GM19023 (cell line): ENCODE measurements around the gene ERI3.

ENCODE experiments used
- ATAC-seq: cut with Tn5 transposase; IDR thresholded peaks from one replicate; pipeline ENCODE4 v1.9.1; 2021; ENCODE audit warnings: mild to moderate bottlenecking, moderate library complexity; ENCODE audit not compliant: unreplicated experiment

Gene ERI3

GRCh38 chr1:44263568-44264450, 91.2 kb downstream of the ERI3 start:
- no peak for ATAC-seq

- no peak for ATAC-seq
Measured at GRCh38 chr1:44262816-44263567, 92.1 kb downstream of the ERI3 start.

- ATAC-seq = no peak
Measured at GRCh38 chr1:44262414-44262813, 92.6 kb downstream of the ERI3 start.

- no peak for ATAC-seq
Measured at GRCh38 chr1:44261962-44262361, 93.1 kb downstream of the ERI3 start.

- ATAC-seq = no peak
Measured at GRCh38 chr1:44261171-44261817, 93.8 kb downstream of the ERI3 start.

GRCh38 chr1:44260792-44261170, 94.3 kb downstream of the ERI3 start:
- ATAC-seq = no peak

- no peak for ATAC-seq
Measured at GRCh38 chr1:44259090-44259489, 96.0 kb downstream of the ERI3 start.

- ATAC-seq = no peak
Measured at GRCh38 chr1:44256762-44257554, 98.1 kb downstream of the ERI3 start.

GRCh38 chr1:44254392-44254910, 100.6 kb downstream of the ERI3 start:
- ATAC-seq = no peak

GRCh38 chr1:44251989-44252671, 102.9 kb downstream of the ERI3 start:
- no peak for ATAC-seq

- ATAC-seq = no peak
Measured at GRCh38 chr1:44251486-44251885, 103.6 kb downstream of the ERI3 start.

GRCh38 chr1:44250068-44250781, 104.8 kb downstream of the ERI3 start:
- ATAC-seq = no peak

GRCh38 chr1:44249543-44249942, 105.5 kb downstream of the ERI3 start:
- no peak for ATAC-seq

GRCh38 chr1:44246806-44247205, 108.3 kb downstream of the ERI3 start:
- ATAC-seq = no peak

- ATAC-seq = no peak
Measured at GRCh38 chr1:44244986-44245385, 110.1 kb downstream of the ERI3 start.

GRCh38 chr1:44243782-44244495, 111.1 kb downstream of the ERI3 start:
- no peak for ATAC-seq

- no peak for ATAC-seq
Measured at GRCh38 chr1:44242746-44243145, 112.3 kb downstream of the ERI3 start.

- ATAC-seq = no peak
Measured at GRCh38 chr1:44240802-44241671, 114.0 kb downstream of the ERI3 start.
